Measurements from ENCODE around the gene PLXNA4. TPM values are rescaled to one million over a fixed set of nuclear protein-coding genes. Genes with fewer than 3 reads are reported as not detected.

PLXNA4 gene
- polyA plus RNA-seq, 4 donors: 10.5 to 15.5 (median 12.5) TPM

- DNase-seq (ENCODE audit: low read depth in 4 of 4, low spot score in 2 of 4): no peak
Observed at GRCh38 chr7:132333301-132333700, 243.0 kb downstream of the PLXNA4 start.

GRCh38 chr7:132328760-132329159, 247.5 kb downstream of the PLXNA4 start:
- no peak for DNase-seq (ENCODE audit: low read depth in 4 of 4, low spot score in 2 of 4)

GRCh38 chr7:132328047-132328620, 248.1 kb downstream of the PLXNA4 start:
- DNase-seq (ENCODE audit: low read depth in 4 of 4, low spot score in 2 of 4): no peak

- DNase-seq (ENCODE audit: low read depth in 4 of 4, low spot score in 2 of 4): no peak
Observed at GRCh38 chr7:132326878-132327589, 249.2 kb downstream of the PLXNA4 start.

- no peak for DNase-seq (ENCODE audit: low read depth in 4 of 4, low spot score in 2 of 4)
Observed at GRCh38 chr7:132322970-132323369, 253.3 kb downstream of the PLXNA4 start.

GRCh38 chr7:132321387-132321786, 254.9 kb downstream of the PLXNA4 start:
- DNase-seq (ENCODE audit: low read depth in 4 of 4, low spot score in 2 of 4): no peak

GRCh38 chr7:132319481-132319880, 256.8 kb downstream of the PLXNA4 start:
- no peak for DNase-seq (ENCODE audit: low read depth in 4 of 4, low spot score in 2 of 4)

- peak; percentile 70 to 85 (median 78) for DNase-seq (ENCODE audit: low read depth in 4 of 4, low spot score in 2 of 4)
Observed at GRCh38 chr7:132318352-132319318, 257.6 kb downstream of the PLXNA4 start.

GRCh38 chr7:132317701-132318351, 258.4 kb downstream of the PLXNA4 start:
- peak in 1 of 4 donors; percentile 13 for DNase-seq (ENCODE audit: low read depth in 4 of 4, low spot score in 2 of 4)

GRCh38 chr7:132312531-132313055, 263.7 kb downstream of the PLXNA4 start:
- no peak for DNase-seq (ENCODE audit: low read depth in 4 of 4, low spot score in 2 of 4)

- no peak for DNase-seq (ENCODE audit: low read depth in 4 of 4, low spot score in 2 of 4)
Observed at GRCh38 chr7:132311733-132312132, 264.5 kb downstream of the PLXNA4 start.

GRCh38 chr7:132309102-132309805, 267.0 kb downstream of the PLXNA4 start:
- no peak for DNase-seq (ENCODE audit: low read depth in 4 of 4, low spot score in 2 of 4)

GRCh38 chr7:132307465-132307864, 268.8 kb downstream of the PLXNA4 start:
- no peak for DNase-seq (ENCODE audit: low read depth in 4 of 4, low spot score in 2 of 4)

- no peak for DNase-seq (ENCODE audit: low read depth in 4 of 4, low spot score in 2 of 4)
Observed at GRCh38 chr7:132300599-132301277, 275.5 kb downstream of the PLXNA4 start.

- no peak for DNase-seq (ENCODE audit: low read depth in 4 of 4, low spot score in 2 of 4)
Observed at GRCh38 chr7:132298790-132299189, 277.5 kb downstream of the PLXNA4 start.

GRCh38 chr7:132296820-132297219, 279.4 kb downstream of the PLXNA4 start:
- no peak for DNase-seq (ENCODE audit: low read depth in 4 of 4, low spot score in 2 of 4)

- DNase-seq (ENCODE audit: low read depth in 4 of 4, low spot score in 2 of 4): no peak
Observed at GRCh38 chr7:132295175-132295574, 281.1 kb downstream of the PLXNA4 start.

- DNase-seq (ENCODE audit: low read depth in 4 of 4, low spot score in 2 of 4): no peak
Observed at GRCh38 chr7:132292803-132293202, 283.5 kb downstream of the PLXNA4 start.

GRCh38 chr7:132291481-132291880, 284.8 kb downstream of the PLXNA4 start:
- DNase-seq (ENCODE audit: low read depth in 4 of 4, low spot score in 2 of 4): no peak
